PC-3 (cell line): Measurements from ENCODE around the gene MMRN2.

ENCODE experiments used
- CTCF ChIP-seq: fragments of 300-600 bp; sonication (generic); conservative IDR thresholded peaks from 2 replicates; pipeline ENCODE4 v1.5.1; 2017; ENCODE audit warnings: antibody characterized with exemption, low read depth, mild to moderate bottlenecking, low read length
- EZH2 ChIP-seq: fragments of 300-600 bp; sonication (generic); IDR thresholded peaks from one replicate; pipeline ENCODE4 v1.6.1; 2017; ENCODE audit warnings: antibody characterized with exemption, mild to moderate bottlenecking, low read length; ENCODE audit not compliant: unreplicated experiment
- EZH2phosphoT487 ChIP-seq: fragments of 300-600 bp; sonication (generic); IDR thresholded peaks from 2 replicates; pipeline ENCODE4 v1.6.1; 2018; ENCODE audit warnings: mild to moderate bottlenecking, antibody characterized with exemption, low read length, borderline replicate concordance

DNA sequence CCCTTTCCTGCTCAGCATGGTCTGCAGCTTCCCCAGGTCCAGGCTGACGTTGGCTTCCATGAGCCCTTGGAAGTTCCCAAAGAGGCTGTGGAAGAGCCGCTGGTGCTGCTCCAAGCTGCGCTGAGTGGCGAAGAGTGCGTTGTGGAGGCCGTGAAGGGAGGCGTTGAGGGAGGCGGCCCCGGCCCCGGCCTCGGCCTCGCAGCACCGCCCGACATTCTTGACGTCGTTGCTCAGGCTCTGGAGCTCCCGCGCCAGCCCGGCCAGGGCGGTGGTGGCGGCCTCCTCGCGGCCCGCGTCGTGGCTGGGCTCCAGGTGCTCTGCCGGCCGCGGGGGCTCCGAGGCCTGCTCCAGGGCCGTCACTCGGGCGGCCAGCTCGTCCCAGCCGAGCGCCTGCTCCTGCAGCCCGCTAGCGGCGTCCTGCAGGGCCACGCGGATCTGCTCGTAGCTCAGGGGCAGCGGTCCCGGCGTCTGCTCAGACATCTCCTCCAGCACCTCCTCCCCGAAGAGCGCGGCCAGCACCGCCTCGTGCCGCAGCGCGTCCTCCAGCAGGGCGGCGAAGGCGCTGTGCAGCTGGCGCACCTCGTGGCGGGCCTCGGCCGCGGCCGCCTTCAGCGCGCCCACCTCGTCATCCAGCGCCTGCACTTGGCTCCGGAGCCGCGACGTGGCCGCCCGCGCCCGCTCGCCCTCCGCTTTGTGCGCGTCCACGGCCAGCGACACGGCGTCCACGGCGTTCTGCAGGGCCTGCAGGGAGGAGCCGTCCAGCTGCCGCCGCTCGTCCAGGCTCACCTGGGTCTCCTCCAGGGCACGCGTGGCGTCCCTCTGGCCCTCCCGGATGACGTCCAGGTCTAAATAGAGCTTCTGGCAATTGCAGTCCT is 14.7 kb downstream of the MMRN2 start:
- TF ChIP-seq CTCF, result no peak
- TF ChIP-seq EZH2, result no peak
- no peak for TF ChIP-seq EZH2phosphoT487
